HFFc6 (cell line): ENCODE results near the gene SGIP1. TPM values are rescaled to one million over a fixed set of nuclear protein-coding genes. Genes with fewer than 3 reads are reported as not detected.

Experiments used
- DNase-seq: peaks from one replicate; pipeline ENCODE4 v3.0.0-alpha.2; 2018
- H3K27ac Mint-ChIP-seq: 2 replicates; pipeline ENCODE4 v1.8.0; 2020; ENCODE audit warnings: mild to moderate bottlenecking, mixed read lengths
- H3K27me3 Mint-ChIP-seq: 2 replicates; pipeline ENCODE4 v1.8.0; 2021; ENCODE audit warnings: mild to moderate bottlenecking, moderate library complexity, mixed read lengths; ENCODE audit not compliant: insufficient read depth
- H3K36me3 Mint-ChIP-seq: 2 replicates; pipeline ENCODE4 v1.8.0; 2021; ENCODE audit warnings: low read depth, mixed read lengths
- H3K4me1 Mint-ChIP-seq: 2 replicates; pipeline ENCODE4 v1.8.0; 2020; ENCODE audit warnings: low read depth, mixed read lengths
- H3K4me3 Mint-ChIP-seq: 2 replicates; pipeline ENCODE4 v1.8.0; 2020; ENCODE audit warnings: mild to moderate bottlenecking, moderate library complexity, mixed read lengths
- H3K9me3 Mint-ChIP-seq: 2 replicates; pipeline ENCODE4 v1.8.0; 2020; ENCODE audit warnings: mild to moderate bottlenecking, mixed read lengths
- CTCF ChIP-seq: fragments of 200-600 bp; sonication (generic); IDR thresholded peaks from 2 replicates; pipeline ENCODE4 v1.5.0; 2021; ENCODE audit warnings: antibody characterized with exemption, mild to moderate bottlenecking
- total RNA-seq, 6 experiments: library from RNA; stranded (reverse); fragmentation: NEBNext Ultra II Directional; extraction: Animal tissue kit (Norgen Biotek cat#: 25700); gene quantifications; 2 replicates in 1 of 6; 3 replicates in 5 of 6; pipeline ENCODE4 v1.2.3, GENCODE V29; 2021

The SGIP1 gene
- total RNA-seq, 6 experiments from 2014 or later = 53.3 to 72.0 (median 57.9) TPM

GRCh38 chr1:66761221-66761620 is 227.3 kb downstream of the SGIP1 start:
- no peaks in the 10 kb centered on the region; the same call in 1 of the 2 replicates for H3K4me1 Mint-ChIP-seq
- no peak overlapping the region for H3K4me3 Mint-ChIP-seq
- H3K27ac Mint-ChIP-seq = no peak overlapping the region
- no peaks in the 10 kb centered on the region for H3K36me3 Mint-ChIP-seq
- TF ChIP-seq CTCF = peak; percentile 24; the same call in 1 of the 2 replicates
- no peaks in the 10 kb centered on the region for H3K9me3 Mint-ChIP-seq
- DNase-seq = peak; percentile 35
- H3K27me3 Mint-ChIP-seq = no peaks in the 10 kb centered on the region

DNA sequence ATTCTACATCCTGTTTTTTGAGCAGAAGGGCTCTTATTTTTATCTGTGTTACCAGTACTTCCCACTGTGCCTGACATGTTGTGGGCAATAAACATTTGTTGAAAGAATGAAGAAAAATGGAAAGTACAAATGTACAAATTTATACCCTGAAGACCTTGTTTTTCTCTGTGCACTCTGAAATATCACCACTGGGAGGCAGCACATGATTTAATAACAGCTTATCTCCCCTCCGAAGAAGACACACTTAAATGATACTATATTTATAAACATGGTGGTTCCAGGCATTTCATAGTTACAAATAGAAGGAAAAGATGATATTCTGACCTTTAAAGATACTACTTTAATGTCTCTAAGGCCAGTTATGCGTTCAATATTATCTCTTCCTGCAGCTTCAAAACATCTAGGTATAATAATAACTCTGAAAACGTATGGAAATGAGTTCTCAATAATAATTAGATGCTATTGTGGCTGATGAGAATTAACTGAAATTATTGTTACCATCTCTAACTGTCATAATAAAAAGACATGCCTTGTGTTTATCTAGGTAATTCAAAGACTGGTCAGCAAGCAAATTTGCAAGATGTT is 231.1 kb downstream of the SGIP1 start:
- Mint-ChIP-seq H3K27me3 (peaks cover 4% of the 10 kb centered on the region; the same call in 1 of the 2 replicates), H3K4me1 (no peaks in the 10 kb centered on the region; the same call in 1 of the 2 replicates), H3K9me3 (no peaks in the 10 kb centered on the region), H3K27ac (no peak overlapping the region), H3K36me3 (no peaks in the 10 kb centered on the region), H3K4me3 (no peak overlapping the region)
- peak; percentile 92 for TF ChIP-seq CTCF
- DNase-seq = peak; percentile 49

DNA sequence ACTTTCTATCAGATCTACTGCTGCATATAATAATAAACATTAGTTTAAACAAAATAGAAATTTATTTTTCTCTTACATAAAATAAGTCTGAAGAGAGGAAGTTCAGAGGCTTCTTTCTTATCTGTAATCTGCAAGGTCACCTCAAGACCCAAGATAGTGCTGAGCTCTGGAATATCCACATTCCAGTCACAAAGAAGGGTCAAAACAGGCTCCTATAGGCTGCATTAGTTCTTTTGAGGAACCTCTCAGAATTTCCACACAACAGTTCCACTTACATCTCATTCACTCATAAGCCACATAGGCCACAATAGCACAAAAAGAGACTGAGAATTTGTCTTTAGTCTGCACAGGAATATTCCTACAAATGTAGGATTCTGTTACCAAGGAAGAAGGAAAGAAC is 233.7 kb downstream of the SGIP1 start:
- Mint-ChIP-seq H3K27me3 (peaks cover 4% of the 10 kb centered on the region; the same call in 1 of the 2 replicates), H3K9me3 (no peaks in the 10 kb centered on the region), H3K4me3 (no peak overlapping the region), H3K4me1 (no peaks in the 10 kb centered on the region), H3K36me3 (no peaks in the 10 kb centered on the region), H3K27ac (no peak overlapping the region)
- no peak for TF ChIP-seq CTCF
- no peak for DNase-seq

DNA sequence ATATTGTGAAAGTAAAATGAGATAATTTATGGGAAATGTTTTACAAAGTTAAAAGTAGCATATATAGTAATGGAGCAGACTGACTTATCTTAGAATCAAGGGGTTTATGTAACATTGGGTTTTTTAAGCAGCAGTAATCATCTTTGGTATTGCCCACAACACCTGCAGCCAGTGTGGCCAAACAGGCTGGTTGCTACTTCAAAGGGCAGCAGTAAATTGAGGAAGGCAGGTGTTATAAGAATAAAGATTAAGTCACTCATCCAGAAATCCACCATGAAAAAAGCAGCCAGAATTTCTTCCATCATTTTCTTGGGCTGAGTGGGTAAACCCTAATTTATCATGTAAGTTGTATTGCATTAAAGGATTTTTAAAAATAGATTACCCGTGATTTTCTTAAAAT is 235.0 kb downstream of the SGIP1 start:
- Mint-ChIP-seq H3K27me3 (peaks cover 4% of the 10 kb centered on the region; the same call in 1 of the 2 replicates), H3K27ac (no peak overlapping the region), H3K36me3 (no peaks in the 10 kb centered on the region), H3K4me1 (no peaks in the 10 kb centered on the region), H3K4me3 (no peak overlapping the region), H3K9me3 (no peaks in the 10 kb centered on the region)
- no peak for DNase-seq
- no peak for TF ChIP-seq CTCF

- DNase-seq = no peak
- no peaks in the 10 kb centered on the region for H3K36me3 Mint-ChIP-seq
- TF ChIP-seq CTCF = no peak
These were observed 235.7 kb downstream of the SGIP1 start for GRCh38 chr1:66769512-66770229.

More at GRCh38 chr1:66769512-66770229, 235.7 kb downstream of the SGIP1 start:
- Mint-ChIP-seq H3K9me3 (no peaks in the 10 kb centered on the region), H3K27ac (no peak overlapping the region), H3K27me3 (peaks cover 4% of the 10 kb centered on the region; the same call in 1 of the 2 replicates), H3K4me3 (peak overlapping the region; percentile 53; the same call in 1 of the 2 replicates), H3K4me1 (no peaks in the 10 kb centered on the region)
